GM23338 (cell line): Measurements from ENCODE around the gene ATP9B.

ENCODE experiments used
- CREB1 ChIP-seq: fragments of 250-450 bp; sonication (Bioruptor Pico); IDR thresholded peaks from 2 replicates; pipeline ENCODE4 v1.5.0; 2020; ENCODE audit warnings: low read depth, mild to moderate bottlenecking, moderate library complexity
- CTCF ChIP-seq, 2 experiments: fragments of 200-600 bp in 1 of 2; sonication (generic) in 1 of 2; conservative IDR thresholded peaks; 2 replicates each; pipeline versions ENCODE4 v1.5.1 to v1.6.1; 2016 to 2017; ENCODE audit warnings: antibody characterized with exemption in 2 of 2, low read depth in 2 of 2, mild to moderate bottlenecking in 2 of 2, moderate library complexity in 1 of 2
- EZH2 ChIP-seq: fragments of 200-600 bp; sonication (generic); IDR thresholded peaks from one replicate; pipeline ENCODE4 v1.8.0; 2017; ENCODE audit warnings: antibody characterized with exemption, mild to moderate bottlenecking, low read depth; ENCODE audit not compliant: unreplicated experiment
- EZH2phosphoT487 ChIP-seq: fragments of 200-600 bp; sonication (generic); IDR thresholded peaks from one replicate; pipeline ENCODE4 v1.8.1; 2018; ENCODE audit warnings: antibody characterized with exemption; ENCODE audit not compliant: unreplicated experiment
- JUNB ChIP-seq: IDR thresholded peaks from one replicate; pipeline ENCODE4 v1.6.1; 2016; ENCODE audit warnings: antibody characterized with exemption; ENCODE audit not compliant: unreplicated experiment
- NANOG ChIP-seq: IDR thresholded peaks from 2 replicates; pipeline ENCODE4 v1.6.1; 2016; ENCODE audit warnings: antibody characterized with exemption, borderline replicate concordance
- POLR2AphosphoS5 ChIP-seq: IDR thresholded peaks from 2 replicates; pipeline ENCODE4 v1.6.1; 2016; ENCODE audit warnings: antibody characterized with exemption, low read depth
- REST ChIP-seq: IDR thresholded peaks from one replicate; pipeline ENCODE4 v1.6.1; 2018; ENCODE audit warnings: antibody characterized with exemption; ENCODE audit not compliant: unreplicated experiment

- TF ChIP-seq CTCF (conservative IDR thresholded peaks at IDR 0.05; ENCODE audit: low read depth in 2 of 2) (no peak), JUNB (no peak), POLR2AphosphoS5 (no peak), REST (no peak), CREB1 (no peak), EZH2phosphoT487 (no peak), EZH2 (no peak), NANOG (no peak)
These were observed 1.6 kb upstream of the ATP9B start for GRCh38 chr18:79067611-79068010.
